ENCODE measurements around the gene PEAK1.

DNA sequence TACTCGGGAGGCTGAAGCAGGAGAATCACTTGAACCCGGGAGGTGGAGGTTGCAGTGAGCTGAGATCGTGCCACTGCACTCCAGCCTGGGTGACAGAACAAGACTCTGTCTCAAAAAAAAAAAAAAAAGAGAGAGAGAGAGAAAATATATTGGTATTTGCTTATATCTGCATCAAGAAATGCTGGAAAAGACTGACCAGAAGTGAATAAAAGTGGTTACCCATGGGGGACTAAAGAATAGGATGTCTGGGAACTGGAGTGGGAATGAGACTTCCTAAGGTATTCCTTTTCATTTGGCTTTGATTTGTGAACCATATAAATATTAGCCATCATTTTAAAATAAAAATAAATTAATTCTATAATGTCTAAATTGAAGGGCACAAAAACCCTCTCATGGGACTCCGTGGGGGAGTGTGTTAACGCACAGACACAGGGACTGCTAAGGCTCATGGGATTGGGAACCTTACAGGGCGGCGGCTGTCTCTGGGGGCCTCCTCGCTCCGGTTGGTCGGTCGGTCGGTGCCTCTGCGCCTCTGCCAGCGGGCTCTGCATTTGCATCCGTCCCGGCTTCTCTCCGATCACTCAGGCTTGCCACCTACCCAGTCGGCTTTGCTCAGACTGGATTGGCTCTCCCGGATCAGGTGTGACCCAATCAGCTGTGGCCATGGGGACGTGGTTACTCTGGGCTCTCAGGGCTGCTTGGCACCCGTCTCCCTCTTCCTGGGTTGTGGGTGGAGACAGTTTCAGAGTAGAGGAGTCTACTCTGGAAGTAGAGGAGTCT, 336.3 kb downstream of the PEAK1 start:
- no peak for TF ChIP-seq POLR2A (IDR thresholded peaks at IDR 0.05)
- TF ChIP-seq, protein P1, sequence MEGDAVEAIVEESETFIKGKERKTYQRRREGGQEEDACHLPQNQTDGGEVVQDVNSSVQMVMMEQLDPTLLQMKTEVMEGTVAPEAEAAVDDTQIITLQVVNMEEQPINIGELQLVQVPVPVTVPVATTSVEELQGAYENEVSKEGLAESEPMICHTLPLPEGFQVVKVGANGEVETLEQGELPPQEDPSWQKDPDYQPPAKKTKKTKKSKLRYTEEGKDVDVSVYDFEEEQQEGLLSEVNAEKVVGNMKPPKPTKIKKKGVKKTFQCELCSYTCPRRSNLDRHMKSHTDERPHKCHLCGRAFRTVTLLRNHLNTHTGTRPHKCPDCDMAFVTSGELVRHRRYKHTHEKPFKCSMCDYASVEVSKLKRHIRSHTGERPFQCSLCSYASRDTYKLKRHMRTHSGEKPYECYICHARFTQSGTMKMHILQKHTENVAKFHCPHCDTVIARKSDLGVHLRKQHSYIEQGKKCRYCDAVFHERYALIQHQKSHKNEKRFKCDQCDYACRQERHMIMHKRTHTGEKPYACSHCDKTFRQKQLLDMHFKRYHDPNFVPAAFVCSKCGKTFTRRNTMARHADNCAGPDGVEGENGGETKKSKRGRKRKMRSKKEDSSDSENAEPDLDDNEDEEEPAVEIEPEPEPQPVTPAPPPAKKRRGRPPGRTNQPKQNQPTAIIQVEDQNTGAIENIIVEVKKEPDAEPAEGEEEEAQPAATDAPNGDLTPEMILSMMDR (IDR thresholded peaks at IDR 0.05), result no peak
